Measurements from ENCODE around the gene SYNGR1.

GRCh38 chr22:39361496-39361895 lies 11.7 kb downstream of the SYNGR1 start:
- TF ChIP-seq CTCF (IDR thresholded peaks at IDR 0.05) (no peak), POLR2A (IDR thresholded peaks at IDR 0.05; ENCODE audit: low read length) (no peak), HDAC2 (IDR thresholded peaks at IDR 0.05) (no peak), HMGXB4 (CRISPR knock-in tag; IDR thresholded peaks at IDR 0.05; ENCODE audit: borderline replicate concordance) (no peak), CEBPB (IDR thresholded peaks at IDR 0.05) (no peak), SREBF2 (IDR thresholded peaks at IDR 0.05) (no peak), MAZ (IDR thresholded peaks at IDR 0.05; ENCODE audit: borderline replicate concordance, low read depth, low read length) (no peak), PBX3 (IDR thresholded peaks at IDR 0.05) (no peak), REST (IDR thresholded peaks at IDR 0.05) (no peak), EP300 (IDR thresholded peaks at IDR 0.05) (no peak), TP53 (CRISPR knock-in tag; IDR thresholded peaks at IDR 0.05) (no peak), SMC3 (IDR thresholded peaks at IDR 0.05) (no peak)

Measured in A549 (cell line).